ENCODE measurements around the gene DYNC1I1. TPM values are rescaled to one million over a fixed set of nuclear protein-coding genes. Genes with fewer than 3 reads are reported as not detected.

The DYNC1I1 gene
- total RNA-seq, 1 donor from 2014 or later: 11.0 TPM

DNA sequence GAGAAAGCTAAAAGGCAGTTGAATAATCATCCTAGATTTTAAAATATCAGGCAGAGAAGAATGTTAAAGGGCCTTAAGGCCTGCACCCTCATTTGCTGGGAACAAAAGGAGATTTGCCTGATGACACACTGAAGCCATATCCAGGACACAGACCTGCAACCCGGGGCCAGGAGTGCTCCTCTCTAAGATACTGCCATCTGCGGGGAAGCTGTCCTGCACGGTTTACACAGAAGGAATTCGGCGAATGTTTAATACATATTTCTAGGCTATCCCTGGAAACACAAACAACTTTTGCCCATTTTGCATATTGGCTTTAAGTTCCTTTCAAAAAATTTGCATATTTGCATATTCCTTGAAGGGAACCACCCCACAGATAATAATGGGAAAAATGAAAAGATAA is 52.3 kb downstream of the DYNC1I1 start:
- Mint-ChIP-seq H3K27ac (ENCODE audit: unreplicated experiment) (no peak overlapping the region), H3K9me3 (ENCODE audit: unreplicated experiment) (no peaks in the 10 kb centered on the region)

DNA sequence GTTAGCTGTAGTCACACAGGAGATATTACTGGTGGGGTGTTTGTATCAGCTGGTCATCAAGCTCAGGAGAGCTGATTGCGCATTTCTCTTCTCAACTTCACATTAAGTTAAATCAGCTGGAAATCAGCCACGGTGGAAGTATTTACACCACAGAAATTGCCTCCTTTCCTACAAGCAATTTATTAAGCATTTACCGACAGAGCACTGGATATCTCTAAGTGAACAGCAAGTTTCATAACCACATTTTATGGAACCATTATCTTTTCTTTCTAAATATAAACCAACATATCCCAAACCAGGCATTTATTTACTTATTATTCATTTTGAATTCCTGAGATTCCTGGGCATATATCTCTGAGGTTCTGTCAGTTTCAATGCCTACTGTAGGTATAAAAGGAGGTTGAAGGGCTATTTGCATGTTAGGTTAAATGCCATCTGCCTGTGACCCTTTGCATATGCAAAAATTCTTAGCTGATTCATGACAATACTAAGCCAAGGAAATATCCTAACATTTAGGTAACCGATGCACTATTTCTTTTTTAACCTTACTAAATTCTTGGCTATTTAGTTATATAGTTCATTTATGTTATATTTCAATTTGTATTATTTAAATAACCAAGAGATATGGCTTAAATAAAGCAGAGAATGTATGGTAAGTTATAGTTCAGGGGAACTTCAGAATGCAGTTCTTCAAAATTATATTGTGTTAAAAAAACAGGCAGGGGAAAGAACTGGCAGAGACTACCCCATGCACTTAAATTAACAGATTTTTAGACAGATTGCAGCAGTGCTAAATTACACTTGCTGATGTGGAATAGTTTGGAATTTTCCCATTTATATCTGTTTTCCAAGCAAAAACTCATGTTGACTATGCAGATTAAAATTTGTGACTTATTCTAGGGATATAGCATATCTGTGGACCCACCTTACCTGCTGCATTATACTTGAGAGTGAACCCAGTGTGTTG is 56.8 kb downstream of the DYNC1I1 start:
- no peak overlapping the region for H3K27ac Mint-ChIP-seq (ENCODE audit: unreplicated experiment)

More for the DNA sequence above, 52.3 kb downstream of the DYNC1I1 start:
- Mint-ChIP-seq H3K4me3 (ENCODE audit: unreplicated experiment) (no peak overlapping the region), H3K36me3 (ENCODE audit: unreplicated experiment) (no peaks in the 10 kb centered on the region), H3K4me1 (ENCODE audit: low read depth, unreplicated experiment) (no peaks in the 10 kb centered on the region), H3K27me3 (ENCODE audit: unreplicated experiment) (no peaks in the 10 kb centered on the region)
- no peak for DNase-seq
- TF ChIP-seq, protein P1, sequence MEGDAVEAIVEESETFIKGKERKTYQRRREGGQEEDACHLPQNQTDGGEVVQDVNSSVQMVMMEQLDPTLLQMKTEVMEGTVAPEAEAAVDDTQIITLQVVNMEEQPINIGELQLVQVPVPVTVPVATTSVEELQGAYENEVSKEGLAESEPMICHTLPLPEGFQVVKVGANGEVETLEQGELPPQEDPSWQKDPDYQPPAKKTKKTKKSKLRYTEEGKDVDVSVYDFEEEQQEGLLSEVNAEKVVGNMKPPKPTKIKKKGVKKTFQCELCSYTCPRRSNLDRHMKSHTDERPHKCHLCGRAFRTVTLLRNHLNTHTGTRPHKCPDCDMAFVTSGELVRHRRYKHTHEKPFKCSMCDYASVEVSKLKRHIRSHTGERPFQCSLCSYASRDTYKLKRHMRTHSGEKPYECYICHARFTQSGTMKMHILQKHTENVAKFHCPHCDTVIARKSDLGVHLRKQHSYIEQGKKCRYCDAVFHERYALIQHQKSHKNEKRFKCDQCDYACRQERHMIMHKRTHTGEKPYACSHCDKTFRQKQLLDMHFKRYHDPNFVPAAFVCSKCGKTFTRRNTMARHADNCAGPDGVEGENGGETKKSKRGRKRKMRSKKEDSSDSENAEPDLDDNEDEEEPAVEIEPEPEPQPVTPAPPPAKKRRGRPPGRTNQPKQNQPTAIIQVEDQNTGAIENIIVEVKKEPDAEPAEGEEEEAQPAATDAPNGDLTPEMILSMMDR (IDR thresholded peaks at IDR 0.05; ENCODE audit: partially characterized antibody, unreplicated experiment): no peak

DNA sequence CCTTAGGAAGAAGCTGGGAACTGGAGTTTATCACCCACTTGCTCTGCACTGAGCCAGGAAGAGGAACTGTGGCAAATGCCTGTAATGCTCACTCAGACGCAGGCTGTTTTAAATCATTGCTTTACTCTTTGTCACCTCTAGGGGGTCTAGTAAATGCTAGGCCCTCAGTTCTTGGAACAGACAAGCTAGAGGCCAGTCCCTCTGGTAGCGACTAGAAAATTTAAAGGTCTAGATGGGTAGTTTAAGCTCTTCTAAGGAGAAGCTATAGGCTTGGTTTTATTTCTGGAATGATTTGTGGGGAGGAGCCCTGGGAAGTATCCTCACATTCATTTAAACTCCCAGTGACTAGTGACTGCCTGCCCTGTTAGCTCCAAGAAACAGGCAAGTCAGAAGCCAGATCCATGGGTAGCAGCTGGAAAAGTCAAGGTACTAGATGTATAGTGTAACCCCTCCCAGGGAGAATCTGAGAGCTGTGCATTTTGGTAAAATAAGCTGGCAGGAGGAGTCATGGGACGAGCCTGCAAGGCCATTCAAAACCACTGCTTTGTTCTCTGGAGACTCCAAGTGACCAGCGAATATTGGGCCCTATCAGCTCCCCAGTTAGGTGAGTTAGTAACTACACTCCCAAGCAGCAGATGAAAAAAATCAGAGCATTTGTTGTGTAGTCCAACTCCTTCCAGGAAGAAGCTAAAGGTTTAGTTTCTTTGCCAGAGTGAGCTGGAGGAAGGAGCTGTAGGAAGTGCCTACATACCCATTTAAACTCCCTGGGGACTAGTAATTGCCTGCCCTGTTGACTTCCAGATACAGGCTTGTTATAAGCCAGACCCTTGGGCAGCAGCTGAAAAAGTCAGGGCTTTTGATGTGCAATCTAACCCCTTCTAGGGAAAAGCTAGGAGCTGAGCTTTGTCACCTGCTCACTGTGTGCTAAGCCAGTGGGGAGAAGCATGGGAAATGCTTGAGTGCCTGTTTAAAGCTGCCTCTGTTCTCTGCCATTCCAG is 68.9 kb downstream of the DYNC1I1 start:
- DNase-seq: no peak
- Mint-ChIP-seq H3K9me3 (ENCODE audit: unreplicated experiment) (peaks cover 2% of the 10 kb centered on the region), H3K27me3 (ENCODE audit: unreplicated experiment) (no peaks in the 10 kb centered on the region), H3K27ac (ENCODE audit: unreplicated experiment) (no peak overlapping the region), H3K4me1 (ENCODE audit: low read depth, unreplicated experiment) (peaks cover 5% of the 10 kb centered on the region), H3K36me3 (ENCODE audit: unreplicated experiment) (peaks cover 5% of the 10 kb centered on the region), H3K4me3 (ENCODE audit: unreplicated experiment) (no peak overlapping the region)
- TF ChIP-seq, protein P1 (IDR thresholded peaks at IDR 0.05; ENCODE audit: partially characterized antibody, unreplicated experiment): peak; percentile 64

More for the DNA sequence above, 56.8 kb downstream of the DYNC1I1 start:
- TF ChIP-seq, protein P1 (IDR thresholded peaks at IDR 0.05; ENCODE audit: partially characterized antibody, unreplicated experiment): no peak
- DNase-seq: no peak
- no peaks in the 10 kb centered on the region for H3K36me3 Mint-ChIP-seq (ENCODE audit: unreplicated experiment)
- no peaks in the 10 kb centered on the region for H3K9me3 Mint-ChIP-seq (ENCODE audit: unreplicated experiment)
- H3K27me3 Mint-ChIP-seq (ENCODE audit: unreplicated experiment): no peaks in the 10 kb centered on the region
- H3K4me1 Mint-ChIP-seq (ENCODE audit: low read depth, unreplicated experiment): no peaks in the 10 kb centered on the region
- H3K4me3 Mint-ChIP-seq (ENCODE audit: unreplicated experiment): no peak overlapping the region

DNA sequence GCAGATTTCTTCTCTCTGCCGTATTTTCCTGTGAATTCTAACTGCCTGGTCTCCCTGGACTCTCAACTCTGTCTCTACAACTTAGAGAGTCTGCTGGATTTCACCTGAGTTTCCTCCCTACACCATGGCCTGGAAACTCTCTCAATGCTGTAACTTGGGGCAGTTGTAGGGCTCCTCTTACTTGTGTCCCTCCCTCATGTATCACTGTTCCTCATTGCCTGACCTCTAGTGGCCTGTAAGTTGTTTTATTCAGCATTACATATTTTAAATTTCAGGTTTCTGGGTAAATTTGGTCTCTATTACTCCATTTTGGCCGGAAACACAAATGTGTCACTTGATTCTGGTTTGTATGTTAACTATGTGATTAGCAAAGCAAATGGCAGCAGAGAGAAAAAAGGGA is 70.9 kb downstream of the DYNC1I1 start:
- Mint-ChIP-seq H3K27me3 (ENCODE audit: unreplicated experiment) (no peaks in the 10 kb centered on the region), H3K4me1 (ENCODE audit: low read depth, unreplicated experiment) (peaks cover 5% of the 10 kb centered on the region), H3K27ac (ENCODE audit: unreplicated experiment) (no peak overlapping the region), H3K36me3 (ENCODE audit: unreplicated experiment) (no peaks in the 10 kb centered on the region), H3K9me3 (ENCODE audit: unreplicated experiment) (peaks cover 2% of the 10 kb centered on the region), H3K4me3 (ENCODE audit: unreplicated experiment) (no peak overlapping the region)
- no peak for DNase-seq
- TF ChIP-seq, protein P1 (IDR thresholded peaks at IDR 0.05; ENCODE audit: partially characterized antibody, unreplicated experiment): no peak
